GM12891 (cell line): ENCODE results near the gene SRRM5.

Experiments
- PAX5 ChIP-seq: IDR thresholded peaks from 2 replicates; pipeline ENCODE4 v1.6.1; 2011; ENCODE audit warnings: low read length, moderate library complexity, mild to moderate bottlenecking; ENCODE audit not compliant: insufficient read depth, severe bottlenecking
- POLR2A ChIP-seq: IDR thresholded peaks from 2 replicates; pipeline ENCODE4 v1.6.1; 2011; ENCODE audit warnings: low read depth, low read length, control low read depth
- POLR2AphosphoS5 ChIP-seq: IDR thresholded peaks from 2 replicates; pipeline ENCODE4 v1.6.1; 2011; ENCODE audit warnings: low read depth, low read length, control low read depth
- POU2F2 ChIP-seq: IDR thresholded peaks from 2 replicates; pipeline ENCODE4 v1.6.1; 2011; ENCODE audit warnings: low read depth, mild to moderate bottlenecking, control low read depth, low read length, moderate library complexity
- SPI1 ChIP-seq: IDR thresholded peaks from 2 replicates; pipeline ENCODE4 v1.6.1; 2011; ENCODE audit warnings: low read depth, low read length, control low read depth
- TAF1 ChIP-seq: IDR thresholded peaks from 2 replicates; pipeline ENCODE4 v1.6.1; 2011; ENCODE audit warnings: low read depth, low read length, control low read depth

- no peak for TF ChIP-seq POLR2A
- TF ChIP-seq PAX5, result no peak
- TF ChIP-seq SPI1, result no peak
- no peak for TF ChIP-seq POLR2AphosphoS5
- TF ChIP-seq TAF1, result no peak
- no peak for TF ChIP-seq POU2F2
These were observed 42.2 kb upstream of the SRRM5 start for GRCh38 chr19:43569657-43570056.
